MM.1S (cell line): Measurements from ENCODE around the gene RBM4.

Experiments
- DNase-seq: peaks from one replicate; pipeline ENCODE4 v3.0.0-alpha.2; 2015
- H2AFZ ChIP-seq: fragments of 300-600 bp; sonication (generic); 2 replicates; pipeline ENCODE4 v1.6.0; 2016; ENCODE audit warnings: antibody characterized with exemption, low read length
- H3F3A ChIP-seq: fragments of 300-600 bp; sonication (generic); 2 replicates; pipeline ENCODE4 v1.6.1; 2016; ENCODE audit warnings: mild to moderate bottlenecking, antibody characterized with exemption, low read length, moderate library complexity, mixed read lengths; ENCODE audit not compliant: insufficient read depth
- H3K27ac ChIP-seq: fragments of 300-600 bp; sonication (generic); 2 replicates; pipeline ENCODE4 v1.5.1; 2016; ENCODE audit warnings: mild to moderate bottlenecking, low read length
- H3K27me3 ChIP-seq: fragments of 300-600 bp; sonication (generic); replicated peaks from 2 replicates; pipeline ENCODE4 v1.6.0; 2016; ENCODE audit warnings: low read length; ENCODE audit not compliant: insufficient read depth
- H3K36me3 ChIP-seq: fragments of 300-600 bp; sonication (generic); replicated peaks from 2 replicates; pipeline ENCODE4 v1.6.1; 2016; ENCODE audit warnings: mild to moderate bottlenecking, low read length, mixed read lengths; ENCODE audit not compliant: insufficient read depth
- H3K4me1 ChIP-seq: fragments of 300-600 bp; sonication (generic); 2 replicates; pipeline ENCODE4 v1.6.1; 2016; ENCODE audit warnings: low read length, mixed read lengths
- H3K4me2 ChIP-seq: fragments of 300-600 bp; sonication (generic); 2 replicates; pipeline ENCODE4 v1.6.0; 2016; ENCODE audit warnings: low read depth, low read length
- H3K4me3 ChIP-seq: fragments of 300-600 bp; sonication (generic); 2 replicates; pipeline ENCODE4 v1.5.1; 2016; ENCODE audit warnings: low read length, mixed read lengths
- H3K79me2 ChIP-seq: fragments of 300-600 bp; sonication (generic); 2 replicates; pipeline ENCODE4 v1.6.1; 2016; ENCODE audit warnings: mixed run types, low read length, mixed read lengths
- H3K9ac ChIP-seq: fragments of 300-600 bp; sonication (generic); 2 replicates; pipeline ENCODE4 v1.6.1; 2016; ENCODE audit warnings: low read length, mixed read lengths
- H3K9me2 ChIP-seq: fragments of 300-600 bp; sonication (generic); replicated peaks from 2 replicates; pipeline ENCODE4 v1.6.1; 2016; ENCODE audit warnings: mild to moderate bottlenecking, low read length, mixed read lengths; ENCODE audit not compliant: insufficient read depth
- H3K9me3 ChIP-seq: fragments of 300-600 bp; sonication (generic); replicated peaks from 2 replicates; pipeline ENCODE4 v1.6.1; 2016; ENCODE audit warnings: mild to moderate bottlenecking, low read length, mixed read lengths; ENCODE audit not compliant: insufficient read depth
- H4K20me1 ChIP-seq: fragments of 300-600 bp; sonication (generic); 2 replicates; pipeline ENCODE4 v1.6.1; 2016; ENCODE audit warnings: mild to moderate bottlenecking, low read length, moderate library complexity, mixed read lengths; ENCODE audit not compliant: insufficient read depth
- EZH2 ChIP-seq: fragments of 300-600 bp; sonication (generic); optimal IDR thresholded peaks from 2 replicates; pipeline ENCODE3; 2017; ENCODE audit warnings: low read depth, mild to moderate bottlenecking, antibody characterized with exemption, low read length, mixed read lengths
- EZH2phosphoT487 ChIP-seq: fragments of 300-600 bp; sonication (generic); IDR thresholded peaks from 2 replicates; pipeline ENCODE4 v1.6.1; 2018; ENCODE audit warnings: antibody characterized with exemption, low read length
- TF ChIP-seq, protein P1 (sequence below): fragments of 300-600 bp; sonication (generic); IDR thresholded peaks from 2 replicates; pipeline ENCODE4 v1.5.1; 2016; ENCODE audit warnings: antibody characterized with exemption, low read length, mixed read lengths

RBM4 gene

DNA sequence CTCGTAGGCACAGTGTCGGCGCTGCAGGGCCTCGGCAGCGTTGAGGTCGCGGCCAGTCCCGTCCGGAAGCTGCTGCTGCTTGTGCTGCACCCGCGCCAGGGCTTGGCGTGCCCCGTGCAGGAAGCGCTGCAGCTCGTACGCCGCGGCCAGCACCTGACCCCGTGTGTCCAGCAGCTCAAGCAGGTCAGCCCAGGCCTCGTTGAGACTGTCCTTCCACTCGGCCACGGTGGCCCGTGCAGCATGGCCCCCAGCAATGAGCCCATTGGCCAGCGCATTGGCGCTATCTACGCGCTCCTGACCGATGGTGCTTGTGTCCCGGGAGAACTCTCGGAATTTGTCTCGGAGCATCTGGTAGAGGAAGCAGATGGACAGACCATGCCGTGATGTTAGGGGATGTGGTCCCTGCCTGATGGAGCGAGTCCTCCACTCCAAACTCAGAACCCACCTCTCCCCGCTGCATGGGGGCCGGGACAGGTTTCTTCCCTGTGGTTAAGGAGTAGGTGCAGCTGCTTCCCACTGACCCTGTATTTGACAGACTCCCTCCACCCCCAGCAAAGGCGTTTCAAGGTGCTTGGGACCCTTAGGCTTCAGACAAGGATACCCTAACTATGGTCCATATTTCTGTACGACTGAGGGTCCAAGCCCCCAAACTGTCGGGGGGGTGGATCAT is 52.9 kb downstream of the RBM4 start:
- no peaks in the 10 kb centered on the region for H3K36me3 ChIP-seq
- H3K4me3 ChIP-seq: no peak overlapping the region
- H3K27ac ChIP-seq: no peak overlapping the region
- no peaks in the 10 kb centered on the region for H3F3A ChIP-seq
- H3K9ac ChIP-seq: no peak overlapping the region
- no peak overlapping the region for H2AFZ ChIP-seq
- H3K79me2 ChIP-seq: no peaks in the 10 kb centered on the region
- no peak for DNase-seq
- no peaks in the 10 kb centered on the region for H3K9me3 ChIP-seq
- H3K27me3 ChIP-seq: no peaks in the 10 kb centered on the region
- no peaks in the 10 kb centered on the region for H3K9me2 ChIP-seq
- TF ChIP-seq EZH2phosphoT487 (no peak), EZH2 (no peak)
- TF ChIP-seq, protein P1, sequence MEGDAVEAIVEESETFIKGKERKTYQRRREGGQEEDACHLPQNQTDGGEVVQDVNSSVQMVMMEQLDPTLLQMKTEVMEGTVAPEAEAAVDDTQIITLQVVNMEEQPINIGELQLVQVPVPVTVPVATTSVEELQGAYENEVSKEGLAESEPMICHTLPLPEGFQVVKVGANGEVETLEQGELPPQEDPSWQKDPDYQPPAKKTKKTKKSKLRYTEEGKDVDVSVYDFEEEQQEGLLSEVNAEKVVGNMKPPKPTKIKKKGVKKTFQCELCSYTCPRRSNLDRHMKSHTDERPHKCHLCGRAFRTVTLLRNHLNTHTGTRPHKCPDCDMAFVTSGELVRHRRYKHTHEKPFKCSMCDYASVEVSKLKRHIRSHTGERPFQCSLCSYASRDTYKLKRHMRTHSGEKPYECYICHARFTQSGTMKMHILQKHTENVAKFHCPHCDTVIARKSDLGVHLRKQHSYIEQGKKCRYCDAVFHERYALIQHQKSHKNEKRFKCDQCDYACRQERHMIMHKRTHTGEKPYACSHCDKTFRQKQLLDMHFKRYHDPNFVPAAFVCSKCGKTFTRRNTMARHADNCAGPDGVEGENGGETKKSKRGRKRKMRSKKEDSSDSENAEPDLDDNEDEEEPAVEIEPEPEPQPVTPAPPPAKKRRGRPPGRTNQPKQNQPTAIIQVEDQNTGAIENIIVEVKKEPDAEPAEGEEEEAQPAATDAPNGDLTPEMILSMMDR: no peak
- H4K20me1 ChIP-seq: no peaks in the 10 kb centered on the region
- H3K4me2 ChIP-seq: no peak overlapping the region
- H3K4me1 ChIP-seq: no peaks in the 10 kb centered on the region

DNA sequence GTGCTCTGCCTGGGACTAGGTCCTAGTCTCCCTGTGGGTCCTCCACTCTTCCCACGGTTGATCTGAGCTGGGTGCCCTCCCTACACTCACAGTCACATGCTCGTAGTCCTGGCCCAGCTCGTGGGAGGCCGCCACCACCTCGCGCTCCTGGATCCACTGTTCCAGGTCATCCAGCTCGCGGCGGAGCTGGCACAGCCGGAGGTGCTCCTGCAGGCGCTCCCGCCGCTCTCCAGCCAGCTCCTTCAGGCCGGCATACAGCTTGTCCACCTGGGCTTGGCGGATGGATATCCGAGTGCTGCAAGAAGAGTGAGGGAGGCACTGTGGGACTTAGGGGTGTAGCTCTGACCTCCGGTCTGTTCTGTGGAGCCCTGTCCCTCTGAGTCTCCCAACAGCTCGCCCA is 53.9 kb downstream of the RBM4 start:
- DNase-seq: no peak
- Histone ChIP-seq H3K27me3 (no peaks in the 10 kb centered on the region), H3K4me2 (no peak overlapping the region), H3F3A (no peaks in the 10 kb centered on the region), H3K79me2 (no peaks in the 10 kb centered on the region), H4K20me1 (no peaks in the 10 kb centered on the region), H3K9ac (no peak overlapping the region), H3K4me1 (no peaks in the 10 kb centered on the region), H2AFZ (no peak overlapping the region), H3K9me2 (no peaks in the 10 kb centered on the region), H3K4me3 (no peak overlapping the region), H3K9me3 (no peaks in the 10 kb centered on the region), H3K36me3 (no peaks in the 10 kb centered on the region), H3K27ac (no peak overlapping the region)
- TF ChIP-seq EZH2phosphoT487: no peak
- TF ChIP-seq, protein P1: no peak
- no peak for TF ChIP-seq EZH2

DNA sequence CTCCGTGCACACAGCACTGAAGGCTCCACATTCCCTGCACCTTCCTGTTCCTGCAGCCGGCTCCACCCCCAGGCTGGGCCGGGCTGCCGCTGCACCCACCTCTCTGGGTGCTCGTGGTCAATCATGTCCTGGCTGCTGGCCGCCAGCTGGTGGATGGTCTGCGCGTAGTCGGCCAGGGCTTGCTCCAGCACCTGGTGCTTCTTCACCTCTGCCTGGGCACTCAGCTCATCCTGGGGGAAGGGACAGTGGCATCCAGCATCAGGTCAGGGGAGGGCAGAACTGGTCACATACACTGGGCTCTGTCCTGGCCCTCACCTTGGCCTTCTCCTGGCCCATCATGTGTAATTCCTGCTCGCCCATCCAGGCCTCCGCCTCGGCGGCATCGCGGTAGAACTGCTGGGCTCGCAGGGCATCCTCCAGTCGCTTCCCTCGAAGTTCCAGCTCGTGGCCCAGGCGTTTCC is 54.4 kb downstream of the RBM4 start:
- Histone ChIP-seq H3F3A (no peaks in the 10 kb centered on the region), H3K9ac (no peak overlapping the region), H3K27ac (no peak overlapping the region), H3K36me3 (no peaks in the 10 kb centered on the region), H3K9me3 (no peaks in the 10 kb centered on the region), H3K9me2 (no peaks in the 10 kb centered on the region), H3K4me2 (no peak overlapping the region), H4K20me1 (no peaks in the 10 kb centered on the region), H3K4me3 (no peak overlapping the region), H3K79me2 (no peaks in the 10 kb centered on the region), H2AFZ (no peak overlapping the region), H3K4me1 (no peaks in the 10 kb centered on the region), H3K27me3 (no peaks in the 10 kb centered on the region)
- TF ChIP-seq EZH2phosphoT487 (no peak), EZH2 (no peak)
- TF ChIP-seq, protein P1: no peak
- no peak for DNase-seq
